ENCODE measurements around the gene C1orf116. TPM values are rescaled to one million over a fixed set of nuclear protein-coding genes. Genes with fewer than 3 reads are reported as not detected.

The C1orf116 gene
- total and polyA plus RNA-seq, 10 of the 15 experiments (the other 5 are each of a cell fraction or from before 2014, with no cell fraction given), result 0.01 to 0.08 TPM; not detected in 8

DNA sequence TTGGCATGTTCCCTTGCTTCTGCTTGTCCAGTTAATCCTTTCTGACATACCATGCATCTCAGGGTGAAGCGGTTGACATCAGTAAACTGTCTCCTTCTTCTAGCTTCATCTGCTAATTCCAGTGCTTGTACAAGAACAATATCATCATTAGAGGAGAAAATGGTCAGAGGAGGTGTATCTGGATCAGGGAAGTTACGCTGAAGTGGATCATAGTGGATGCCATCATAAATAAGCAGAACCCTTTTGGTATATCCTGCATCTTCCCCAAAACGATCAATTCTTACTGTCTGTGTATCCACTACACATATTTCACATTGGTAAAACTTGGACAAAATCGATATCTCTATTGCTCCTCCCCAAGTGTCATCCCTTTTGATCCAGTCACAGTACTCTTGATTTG lies 16.5 kb upstream of the C1orf116 start (continued):
- TF ChIP-seq, protein P1, sequence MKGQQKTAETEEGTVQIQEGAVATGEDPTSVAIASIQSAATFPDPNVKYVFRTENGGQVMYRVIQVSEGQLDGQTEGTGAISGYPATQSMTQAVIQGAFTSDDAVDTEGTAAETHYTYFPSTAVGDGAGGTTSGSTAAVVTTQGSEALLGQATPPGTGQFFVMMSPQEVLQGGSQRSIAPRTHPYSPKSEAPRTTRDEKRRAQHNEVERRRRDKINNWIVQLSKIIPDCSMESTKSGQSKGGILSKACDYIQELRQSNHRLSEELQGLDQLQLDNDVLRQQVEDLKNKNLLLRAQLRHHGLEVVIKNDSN (IDR thresholded peaks at IDR 0.05; ENCODE audit: borderline replicate concordance, extremely low read length, insufficient read depth, low read depth, low read length), result no peak

DNA sequence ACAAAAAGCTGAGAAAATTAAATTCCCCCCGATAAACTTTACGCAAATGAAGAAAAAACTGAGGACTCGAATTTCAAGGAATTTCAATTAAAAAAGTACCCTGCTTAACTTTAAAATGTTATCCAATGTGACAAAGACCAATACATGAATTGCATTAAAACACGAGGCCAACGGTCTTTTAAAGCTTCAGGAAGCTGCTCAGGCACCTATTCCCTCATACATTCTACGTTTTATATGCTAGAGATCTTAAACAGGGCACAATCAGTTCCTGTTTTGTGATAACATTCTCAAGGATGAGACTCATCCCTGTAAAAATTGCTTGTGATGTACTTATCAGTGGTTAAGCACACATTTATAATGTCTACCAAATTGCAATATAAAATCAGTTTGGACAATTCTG lies 15.5 kb upstream of the C1orf116 start:
- ChIA-PET SMC1A (ENCODE audit: uncharacterized antibody, unreplicated experiment) (interaction anchor here (0.8 to 7.1 kb wide), 15 partner anchors 9 to 451 kb away, joined by 3 to 66 read pairs (median 3); partner anchors contain the start of gene C1orf116), CTCF (interaction anchor here (0.6 to 9.2 kb wide), 12 partner anchors 8 to 452 kb away, joined by 3 to 131 read pairs (median 8); no protein-coding TSS in a partner anchor), POLR2A (no interaction called here), RAD21 (ENCODE audit: unreplicated experiment) (interaction anchor here (0.9 to 2.3 kb wide), 5 partner anchors 27 to 451 kb away, joined by 3 to 10 read pairs (median 3); no protein-coding TSS in a partner anchor)
- Histone ChIP-seq H2AFZ (ENCODE audit: control insufficient read depth, low read depth, low read length) (no peak overlapping the region), H3K27me3 (replicated peaks in 1 of 2; ENCODE audit: control insufficient read depth in 2 of 2, insufficient read depth in 2 of 2, low read length in 1 of 2) (no peaks in the 10 kb centered on the region), H3K4me1 (ENCODE audit: control insufficient read depth, insufficient read depth, low read length) (peaks cover 11% of the 10 kb centered on the region), H3K9me3 (replicated peaks; ENCODE audit: control insufficient read depth, insufficient read depth, low read length) (no peaks in the 10 kb centered on the region; the same call in 2 of the 3 replicates), H3K36me3 (ENCODE audit: control insufficient read depth in 2 of 2, insufficient read depth in 2 of 2, low read length in 1 of 2) (peaks cover 0 to 8% of the 10 kb centered on the region in 2 experiments; a peak in 2 of 4 replicates), H3K27ac (ENCODE audit: control insufficient read depth, insufficient read depth) (no peak overlapping the region), H3K79me2 (ENCODE audit: control insufficient read depth, insufficient read depth, low read length) (peaks cover 29% of the 10 kb centered on the region), H3K9ac (ENCODE audit: control insufficient read depth, insufficient read depth, low read length) (no peak overlapping the region), H3K4me2 (ENCODE audit: control insufficient read depth, insufficient read depth) (no peak overlapping the region), H4K20me1 (ENCODE audit: control insufficient read depth, insufficient read depth) (no peaks in the 10 kb centered on the region), H3K4me3 (no peak overlapping the region)
- DNase-seq (ENCODE audit: low read depth, low spot score), result no peak
- intact Hi-C loops (cut with micrococcal nuclease; ENCODE audit: unreplicated experiment), result no loop called here
- TF ChIP-seq, protein P2, sequence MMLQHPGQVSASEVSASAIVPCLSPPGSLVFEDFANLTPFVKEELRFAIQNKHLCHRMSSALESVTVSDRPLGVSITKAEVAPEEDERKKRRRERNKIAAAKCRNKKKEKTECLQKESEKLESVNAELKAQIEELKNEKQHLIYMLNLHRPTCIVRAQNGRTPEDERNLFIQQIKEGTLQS (IDR thresholded peaks at IDR 0.05; ENCODE audit: borderline replicate concordance, extremely low read depth, low read depth, low read length), result no peak
- TF ChIP-seq BACH1 (IDR thresholded peaks at IDR 0.05; ENCODE audit: borderline replicate concordance) (no peak), FOS (IDR thresholded peaks at IDR 0.05; ENCODE audit: borderline replicate concordance, extremely low read depth, insufficient read length) (no peak), EGR1 (IDR thresholded peaks at IDR 0.05; ENCODE audit: borderline replicate concordance in 1 of 2, low read depth in 2 of 2, low read length in 2 of 2) (no peak)
- ATAC-seq, result no peak
- FAIRE-seq, result no peak
- BruUV-seq (replicated peaks), result no TSS peak
- WGBS (ENCODE audit: insufficient coverage, insufficient replicate concordance, low lambda C conversion rate, missing lambda C conversion rate), result 74% methylated on average over 6 of the region's 6 CpGs
- in situ Hi-C loops (cut with MboI), result no loop called here
